GM19372 (cell line): ENCODE measurements around the gene KRT71.
"Not testable (repeated sequence)": the region's sequence is repeated elsewhere in the genome, so short reads cannot be mapped to it uniquely, and the experiment has no call there.

Experiments
- ATAC-seq: cut with Tn5 transposase; IDR thresholded peaks from one replicate; pipeline ENCODE4 v1.9.1; 2021; ENCODE audit warnings: mild to moderate bottlenecking, low read depth, moderate library complexity; ENCODE audit not compliant: unreplicated experiment

The KRT71 gene

DNA sequence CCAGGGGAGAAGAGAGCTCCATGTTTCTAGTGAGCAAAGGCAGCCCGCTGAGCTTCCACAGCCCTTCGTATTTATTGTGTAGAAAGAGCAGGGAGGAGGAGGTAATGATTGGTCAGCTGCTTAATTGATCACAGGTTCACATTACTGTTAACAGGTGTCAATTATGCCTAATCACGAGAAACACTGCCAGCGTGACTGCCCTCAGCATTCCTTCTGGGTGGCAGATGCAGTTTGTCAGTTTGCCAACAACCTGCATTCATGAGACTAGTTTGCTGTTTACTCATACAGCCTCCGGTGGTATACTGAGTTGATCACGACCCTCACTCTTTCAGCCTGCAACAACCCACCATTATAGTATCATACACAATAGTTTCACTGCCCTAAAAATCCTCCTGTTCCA is 52.4 kb downstream of the KRT71 start:
- not testable (repeated sequence) for ATAC-seq

DNA sequence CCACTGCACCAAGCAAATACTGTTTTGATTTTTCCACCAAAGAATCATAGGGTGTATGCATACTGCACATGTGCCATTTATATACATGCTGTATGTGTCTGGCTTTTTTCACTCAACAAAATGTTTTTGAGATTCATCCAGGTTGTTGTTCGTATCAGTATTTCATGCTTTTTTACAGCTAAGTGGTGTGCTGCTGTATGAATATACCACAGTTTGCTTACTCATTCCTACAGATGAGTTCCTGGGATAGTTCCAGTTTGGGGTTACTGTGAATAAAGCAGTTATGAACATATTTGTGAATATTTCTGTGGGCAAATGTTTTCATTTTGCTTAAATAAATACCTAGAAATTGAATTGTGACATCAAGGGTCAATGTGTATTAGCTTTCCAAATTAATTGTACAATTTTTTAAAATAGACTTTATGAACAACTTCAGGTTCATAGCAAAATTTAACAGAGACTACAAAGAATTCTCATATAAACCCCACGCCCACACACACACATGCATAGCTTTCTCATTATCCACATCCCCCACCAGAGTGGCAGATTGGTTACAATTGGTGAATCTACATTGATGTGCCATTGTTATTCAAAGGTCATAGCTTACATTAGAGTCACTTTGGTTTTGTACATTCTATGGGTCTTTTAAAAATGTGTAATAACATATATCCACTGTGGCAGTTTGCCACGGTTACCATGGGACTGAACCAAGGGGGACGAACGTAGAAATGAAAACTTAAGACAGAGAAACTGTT is 53.0 kb downstream of the KRT71 start:
- ATAC-seq = no peak

DNA sequence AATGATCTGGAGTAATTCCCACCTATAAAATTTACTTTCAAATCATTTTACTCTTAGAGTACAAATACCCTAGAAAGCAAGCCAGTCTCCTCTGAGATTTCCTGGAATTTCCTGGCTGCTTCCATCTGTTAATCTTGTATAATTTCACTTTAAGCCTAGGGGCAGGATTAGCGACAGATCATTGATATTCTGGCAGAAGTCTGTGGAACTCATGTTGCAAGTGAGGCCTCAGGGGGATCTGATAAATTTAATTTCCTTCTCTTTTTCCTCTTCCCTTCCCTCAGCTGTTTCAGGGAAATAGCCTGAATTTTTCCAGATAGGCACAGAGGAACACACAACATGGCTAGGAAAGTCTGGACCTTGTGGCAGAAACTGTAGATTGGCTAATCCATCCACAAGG is 54.0 kb downstream of the KRT71 start:
- ATAC-seq = no peak

DNA sequence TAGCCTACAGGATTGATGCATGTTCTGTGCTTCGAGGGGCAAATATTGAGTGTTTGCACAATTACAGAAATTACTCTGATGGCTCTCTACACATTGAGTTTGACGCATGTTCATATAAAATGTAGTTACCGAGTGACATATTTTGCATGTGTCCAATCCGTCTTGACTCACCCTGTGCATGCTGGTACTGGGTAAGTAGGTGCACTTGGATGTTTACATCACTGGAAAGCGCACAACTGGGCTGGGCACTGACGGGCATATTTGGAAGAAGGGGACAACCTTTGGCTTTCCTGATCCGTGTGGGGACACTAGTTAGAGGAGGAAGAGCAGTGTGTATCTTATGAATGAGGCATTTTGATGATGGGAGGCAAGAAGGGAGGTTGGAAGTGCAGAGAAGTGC is 55.0 kb downstream of the KRT71 start:
- ATAC-seq = no peak

DNA sequence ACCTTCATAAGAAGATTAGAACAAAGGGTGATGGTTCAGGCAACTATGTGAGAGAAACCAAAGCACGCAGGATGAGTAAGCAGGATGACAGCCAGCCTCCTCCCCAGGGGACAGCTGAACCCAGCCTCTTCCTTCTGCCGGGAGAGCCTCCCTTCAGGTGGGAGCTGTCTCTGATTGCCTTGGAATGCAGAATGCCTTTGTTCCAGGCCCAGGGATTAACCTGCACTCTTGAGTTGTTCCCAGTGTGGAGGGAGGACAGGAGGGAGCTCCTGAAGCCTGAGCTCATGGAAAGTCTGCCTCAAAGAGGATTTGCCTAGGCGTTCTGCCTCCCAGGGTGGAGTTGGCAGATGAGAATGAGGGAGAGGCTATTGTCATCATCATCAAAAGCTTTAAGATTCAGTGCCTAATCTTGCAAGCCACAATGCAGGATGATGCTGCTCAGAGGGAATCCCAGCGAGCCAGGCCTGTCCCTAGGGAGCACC is 56.3 kb downstream of the KRT71 start:
- ATAC-seq = no peak

DNA sequence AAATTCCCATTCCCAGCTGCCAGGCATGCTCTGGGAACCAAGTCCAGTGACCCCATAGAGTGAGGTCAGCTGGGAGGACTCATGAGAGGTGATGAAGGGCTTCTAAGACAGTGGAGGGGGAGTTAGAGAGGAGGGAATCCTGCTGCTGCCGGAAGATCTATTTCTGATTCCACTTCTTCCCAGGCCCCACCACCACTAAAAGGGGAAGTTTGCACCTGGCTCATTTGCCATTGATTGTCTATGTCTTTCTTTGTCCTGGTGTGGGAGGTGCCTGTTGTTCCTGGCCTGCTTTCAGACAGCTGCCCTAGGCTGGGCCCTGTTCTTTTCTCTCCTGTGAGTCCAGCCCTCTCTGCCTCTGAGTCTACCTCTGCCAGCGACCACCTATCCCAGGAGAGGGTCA is 56.9 kb downstream of the KRT71 start:
- ATAC-seq = no peak

DNA sequence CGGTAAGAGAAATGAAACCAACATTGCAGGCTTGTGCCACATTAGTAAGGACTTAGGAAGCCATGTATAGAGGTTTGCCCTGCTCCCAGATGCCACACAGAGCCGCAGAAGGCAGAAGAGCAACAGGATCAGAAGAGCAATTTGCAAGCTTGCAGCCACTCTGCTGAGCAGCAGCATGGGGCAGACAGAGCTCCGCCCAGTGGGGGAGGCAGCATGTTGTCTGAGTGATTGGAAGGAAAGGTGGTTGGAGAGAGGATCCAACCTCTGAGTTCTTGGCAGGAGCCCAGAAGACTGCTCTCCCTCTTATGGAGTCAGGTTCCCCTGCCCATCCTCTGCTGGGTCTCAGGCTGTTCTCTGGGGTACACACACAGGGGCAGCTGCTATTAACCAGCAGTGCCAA is 57.6 kb downstream of the KRT71 start:
- no peak for ATAC-seq

DNA sequence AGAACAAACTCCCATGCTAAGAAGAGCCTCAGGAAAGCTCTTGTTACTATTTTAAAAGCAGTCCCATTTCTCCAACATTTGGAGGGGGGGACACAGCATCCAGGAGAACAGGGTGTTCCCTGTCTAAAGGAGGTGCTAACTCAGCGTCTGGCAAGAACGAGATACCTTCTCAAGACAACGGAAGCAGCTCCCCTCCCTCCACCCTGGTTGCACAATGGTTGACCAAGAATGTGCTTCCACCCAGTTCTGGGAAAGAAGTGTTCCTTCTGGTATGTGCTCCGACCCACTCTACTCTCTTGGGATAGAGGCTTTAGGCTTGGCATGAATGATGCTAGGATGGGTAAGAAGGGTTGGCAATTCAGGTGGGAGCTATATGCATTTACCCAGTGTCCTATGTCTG is 58.4 kb downstream of the KRT71 start:
- no peak for ATAC-seq

DNA sequence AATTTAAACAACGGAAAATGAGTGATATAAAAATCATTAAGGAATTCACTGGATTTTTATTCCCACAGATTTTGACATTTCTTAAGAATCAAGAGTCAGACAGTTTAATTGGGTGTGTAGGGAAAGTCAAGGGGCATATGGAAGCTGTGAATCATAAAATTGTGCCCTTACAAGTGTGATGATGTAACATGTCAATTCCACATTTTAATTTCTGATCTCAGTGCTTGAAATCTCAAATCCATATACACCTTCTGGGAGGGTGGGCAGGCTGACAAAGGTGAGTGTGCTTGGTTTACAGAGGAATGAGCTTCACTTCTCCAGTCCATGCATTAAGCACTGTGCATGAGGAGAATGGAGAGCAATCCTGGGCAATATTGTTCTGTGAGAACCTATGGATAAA is 58.8 kb downstream of the KRT71 start:
- no peak for ATAC-seq
